GM23338 (cell line): Measurements from ENCODE around the gene TMEM273. TPM values are rescaled to one million over a fixed set of nuclear protein-coding genes. Genes with fewer than 3 reads are reported as not detected.

Experiments
- ATAC-seq: fragments of 200-7000 bp; cut with Tn5 transposase; 3 replicates; pipeline ENCODE4 v1.9.1; 2020
- DNase-seq: peaks from one replicate; pipeline ENCODE4 v3.0.0-alpha.2; 2015; ENCODE audit warnings: low spot score
- H2AFZ ChIP-seq: fragments of 200-600 bp; sonication (generic); 2 replicates; pipeline ENCODE4 v1.8.0; 2016; ENCODE audit warnings: antibody characterized with exemption, mild to moderate bottlenecking, moderate library complexity
- H3F3A ChIP-seq: fragments of 200-600 bp; sonication (generic); replicated peaks from 2 replicates; pipeline ENCODE4 v1.8.0; 2017; ENCODE audit warnings: antibody characterized with exemption, mixed run types, low read depth
- H3K27ac ChIP-seq: fragments of 200-600 bp; sonication (generic); 2 replicates; pipeline ENCODE4 v1.6.1; 2016; ENCODE audit warnings: low read depth
- H3K27me3 ChIP-seq: fragments of 200-600 bp; sonication (generic); 2 replicates; pipeline ENCODE4 v1.8.0; 2016; ENCODE audit warnings: mild to moderate bottlenecking, mixed run types, moderate library complexity; ENCODE audit not compliant: insufficient read depth
- H3K36me3 ChIP-seq: fragments of 200-600 bp; sonication (generic); 2 replicates; pipeline ENCODE4 v1.8.0; 2016; ENCODE audit warnings: mild to moderate bottlenecking; ENCODE audit not compliant: insufficient read depth
- H3K4me1 ChIP-seq: fragments of 200-600 bp; sonication (generic); 2 replicates; pipeline ENCODE4 v1.8.0; 2016; ENCODE audit warnings: mild to moderate bottlenecking, moderate library complexity; ENCODE audit not compliant: insufficient read depth
- H3K4me2 ChIP-seq: fragments of 200-600 bp; sonication (generic); 2 replicates; pipeline ENCODE4 v1.7.1; 2017; ENCODE audit warnings: mixed run types
- H3K4me3 ChIP-seq: fragments of 200-600 bp; sonication (generic); 2 replicates; pipeline ENCODE4 v1.6.1; 2016; ENCODE audit warnings: mixed run types
- H3K79me2 ChIP-seq: fragments of 200-600 bp; sonication (generic); replicated peaks from 2 replicates; pipeline ENCODE4 v1.8.0; 2017; ENCODE audit warnings: mild to moderate bottlenecking; ENCODE audit not compliant: insufficient read depth
- H3K9me2 ChIP-seq: fragments of 200-600 bp; sonication (generic); 2 replicates; pipeline ENCODE4 v1.8.0; 2017; ENCODE audit not compliant: insufficient read depth
- H4K20me1 ChIP-seq: fragments of 200-600 bp; sonication (generic); replicated peaks from 2 replicates; pipeline ENCODE4 v1.8.0; 2017; ENCODE audit warnings: mild to moderate bottlenecking; ENCODE audit not compliant: insufficient read depth
- H3K27ac Mint-ChIP-seq: 2 replicates; pipeline ENCODE4 v1.8.0; 2020; ENCODE audit warnings: inconsistent platforms, mild to moderate bottlenecking, moderate library complexity, mixed read lengths
- H3K27me3 Mint-ChIP-seq: 3 replicates; pipeline ENCODE4 v1.8.0; 2022; ENCODE audit warnings: low read depth, mild to moderate bottlenecking, moderate library complexity, mixed read lengths, inconsistent platforms; ENCODE audit not compliant: insufficient read depth, poor library complexity
- H3K36me3 Mint-ChIP-seq: 3 replicates; pipeline ENCODE4 v1.8.0; 2021; ENCODE audit warnings: low read depth, mild to moderate bottlenecking, inconsistent platforms, moderate library complexity, mixed read lengths
- H3K4me1 Mint-ChIP-seq: 3 replicates; pipeline ENCODE4 v1.8.0; 2020; ENCODE audit warnings: mild to moderate bottlenecking, inconsistent platforms, mixed read lengths
- H3K4me3 Mint-ChIP-seq: 3 replicates; pipeline ENCODE4 v1.8.0; 2021; ENCODE audit warnings: moderate library complexity, mild to moderate bottlenecking, inconsistent platforms, mixed read lengths
- H3K9me3 Mint-ChIP-seq: 3 replicates; pipeline ENCODE4 v1.8.0; 2020; ENCODE audit warnings: moderate library complexity, mild to moderate bottlenecking, inconsistent platforms, mixed read lengths
- EZH2 ChIP-seq: fragments of 200-600 bp; sonication (generic); IDR thresholded peaks from one replicate; pipeline ENCODE4 v1.8.0; 2017; ENCODE audit warnings: antibody characterized with exemption, mild to moderate bottlenecking, low read depth; ENCODE audit not compliant: unreplicated experiment
- EZH2phosphoT487 ChIP-seq: fragments of 200-600 bp; sonication (generic); IDR thresholded peaks from one replicate; pipeline ENCODE4 v1.8.1; 2018; ENCODE audit warnings: antibody characterized with exemption; ENCODE audit not compliant: unreplicated experiment
- JUNB ChIP-seq: IDR thresholded peaks from one replicate; pipeline ENCODE4 v1.6.1; 2016; ENCODE audit warnings: antibody characterized with exemption; ENCODE audit not compliant: unreplicated experiment
- NANOG ChIP-seq: IDR thresholded peaks from 2 replicates; pipeline ENCODE4 v1.6.1; 2016; ENCODE audit warnings: antibody characterized with exemption, borderline replicate concordance
- STAT1 ChIP-seq: IDR thresholded peaks from one replicate; pipeline ENCODE4 v1.6.1; 2016; ENCODE audit warnings: antibody characterized with exemption; ENCODE audit not compliant: unreplicated experiment
- ZNF114 ChIP-seq: fragments of 250-450 bp; sonication (Bioruptor Pico); IDR thresholded peaks from 2 replicates; pipeline ENCODE4 v1.5.0; 2020; ENCODE audit warnings: mild to moderate bottlenecking, moderate library complexity
- polyA plus RNA-seq: library from polyadenylated mRNA; unstranded; fragments of >200 nt; fragmentation: Nextera tagmentation; extraction: Ambion mirVana; gene quantifications from 2 replicates; pipeline ENCODE4 v1.2.1, GENCODE V29; 2016
- total RNA-seq: library from RNA; depleted of rRNA; stranded (reverse); fragments of >200 nt; shearing (Covaris generic); gene quantifications from 2 replicates; pipeline ENCODE4 v1.2.3, GENCODE V29; 2014
- TF ChIP-seq, protein P1 (sequence below): IDR thresholded peaks from 2 replicates; pipeline ENCODE4 v1.6.1; 2016; ENCODE audit warnings: antibody characterized with exemption
- TF ChIP-seq, protein P2 (sequence below), 2 experiments: fragments of 200-600 bp in 1 of 2; sonication (generic) in 1 of 2; conservative IDR thresholded peaks; 2 replicates each; pipeline versions ENCODE4 v1.5.1 to v1.6.1; 2016 to 2017; ENCODE audit warnings: antibody characterized with exemption in 2 of 2, low read depth in 2 of 2, mild to moderate bottlenecking in 2 of 2, moderate library complexity in 1 of 2
- TF ChIP-seq, protein P3 (sequence below): IDR thresholded peaks from one replicate; pipeline ENCODE4 v1.6.1; 2018; ENCODE audit warnings: antibody characterized with exemption; ENCODE audit not compliant: unreplicated experiment

The TMEM273 gene
- total and polyA plus RNA-seq, 2 experiments from 2014 or later, result not detected

DNA sequence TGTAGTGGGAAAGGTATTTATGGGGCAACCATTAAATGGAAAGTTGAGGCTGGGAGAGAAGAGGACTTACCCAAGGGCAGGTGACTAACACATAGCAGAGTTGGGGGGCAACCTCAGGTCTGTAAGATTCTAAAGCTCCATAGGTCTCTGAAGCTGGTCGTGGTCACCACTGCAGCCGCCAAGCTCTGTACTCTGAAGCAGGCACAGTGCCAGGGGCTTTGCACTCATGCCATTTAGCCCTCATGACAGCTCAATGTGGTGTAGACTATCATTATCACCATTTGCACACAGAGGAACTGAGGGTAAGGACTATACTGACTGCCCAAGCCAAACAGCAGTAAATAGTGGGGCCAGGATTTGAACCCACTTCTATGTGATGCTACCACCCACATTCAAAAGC lies 32.5 kb upstream of the TMEM273 start (continued):
- no peak for TF ChIP-seq NANOG
- TF ChIP-seq, protein P1, sequence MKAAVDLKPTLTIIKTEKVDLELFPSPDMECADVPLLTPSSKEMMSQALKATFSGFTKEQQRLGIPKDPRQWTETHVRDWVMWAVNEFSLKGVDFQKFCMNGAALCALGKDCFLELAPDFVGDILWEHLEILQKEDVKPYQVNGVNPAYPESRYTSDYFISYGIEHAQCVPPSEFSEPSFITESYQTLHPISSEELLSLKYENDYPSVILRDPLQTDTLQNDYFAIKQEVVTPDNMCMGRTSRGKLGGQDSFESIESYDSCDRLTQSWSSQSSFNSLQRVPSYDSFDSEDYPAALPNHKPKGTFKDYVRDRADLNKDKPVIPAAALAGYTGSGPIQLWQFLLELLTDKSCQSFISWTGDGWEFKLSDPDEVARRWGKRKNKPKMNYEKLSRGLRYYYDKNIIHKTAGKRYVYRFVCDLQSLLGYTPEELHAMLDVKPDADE, result no peak
- TF ChIP-seq JUNB, result no peak
- TF ChIP-seq EZH2phosphoT487, result no peak
- no peak for TF ChIP-seq ZNF114 (CRISPR knock-in tag)
- TF ChIP-seq, protein P2, sequence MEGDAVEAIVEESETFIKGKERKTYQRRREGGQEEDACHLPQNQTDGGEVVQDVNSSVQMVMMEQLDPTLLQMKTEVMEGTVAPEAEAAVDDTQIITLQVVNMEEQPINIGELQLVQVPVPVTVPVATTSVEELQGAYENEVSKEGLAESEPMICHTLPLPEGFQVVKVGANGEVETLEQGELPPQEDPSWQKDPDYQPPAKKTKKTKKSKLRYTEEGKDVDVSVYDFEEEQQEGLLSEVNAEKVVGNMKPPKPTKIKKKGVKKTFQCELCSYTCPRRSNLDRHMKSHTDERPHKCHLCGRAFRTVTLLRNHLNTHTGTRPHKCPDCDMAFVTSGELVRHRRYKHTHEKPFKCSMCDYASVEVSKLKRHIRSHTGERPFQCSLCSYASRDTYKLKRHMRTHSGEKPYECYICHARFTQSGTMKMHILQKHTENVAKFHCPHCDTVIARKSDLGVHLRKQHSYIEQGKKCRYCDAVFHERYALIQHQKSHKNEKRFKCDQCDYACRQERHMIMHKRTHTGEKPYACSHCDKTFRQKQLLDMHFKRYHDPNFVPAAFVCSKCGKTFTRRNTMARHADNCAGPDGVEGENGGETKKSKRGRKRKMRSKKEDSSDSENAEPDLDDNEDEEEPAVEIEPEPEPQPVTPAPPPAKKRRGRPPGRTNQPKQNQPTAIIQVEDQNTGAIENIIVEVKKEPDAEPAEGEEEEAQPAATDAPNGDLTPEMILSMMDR (conservative IDR thresholded peaks at IDR 0.05; ENCODE audit: low read depth in 2 of 2), result no peak
- no peak for TF ChIP-seq STAT1
- TF ChIP-seq EZH2, result no peak
- TF ChIP-seq, protein P3, sequence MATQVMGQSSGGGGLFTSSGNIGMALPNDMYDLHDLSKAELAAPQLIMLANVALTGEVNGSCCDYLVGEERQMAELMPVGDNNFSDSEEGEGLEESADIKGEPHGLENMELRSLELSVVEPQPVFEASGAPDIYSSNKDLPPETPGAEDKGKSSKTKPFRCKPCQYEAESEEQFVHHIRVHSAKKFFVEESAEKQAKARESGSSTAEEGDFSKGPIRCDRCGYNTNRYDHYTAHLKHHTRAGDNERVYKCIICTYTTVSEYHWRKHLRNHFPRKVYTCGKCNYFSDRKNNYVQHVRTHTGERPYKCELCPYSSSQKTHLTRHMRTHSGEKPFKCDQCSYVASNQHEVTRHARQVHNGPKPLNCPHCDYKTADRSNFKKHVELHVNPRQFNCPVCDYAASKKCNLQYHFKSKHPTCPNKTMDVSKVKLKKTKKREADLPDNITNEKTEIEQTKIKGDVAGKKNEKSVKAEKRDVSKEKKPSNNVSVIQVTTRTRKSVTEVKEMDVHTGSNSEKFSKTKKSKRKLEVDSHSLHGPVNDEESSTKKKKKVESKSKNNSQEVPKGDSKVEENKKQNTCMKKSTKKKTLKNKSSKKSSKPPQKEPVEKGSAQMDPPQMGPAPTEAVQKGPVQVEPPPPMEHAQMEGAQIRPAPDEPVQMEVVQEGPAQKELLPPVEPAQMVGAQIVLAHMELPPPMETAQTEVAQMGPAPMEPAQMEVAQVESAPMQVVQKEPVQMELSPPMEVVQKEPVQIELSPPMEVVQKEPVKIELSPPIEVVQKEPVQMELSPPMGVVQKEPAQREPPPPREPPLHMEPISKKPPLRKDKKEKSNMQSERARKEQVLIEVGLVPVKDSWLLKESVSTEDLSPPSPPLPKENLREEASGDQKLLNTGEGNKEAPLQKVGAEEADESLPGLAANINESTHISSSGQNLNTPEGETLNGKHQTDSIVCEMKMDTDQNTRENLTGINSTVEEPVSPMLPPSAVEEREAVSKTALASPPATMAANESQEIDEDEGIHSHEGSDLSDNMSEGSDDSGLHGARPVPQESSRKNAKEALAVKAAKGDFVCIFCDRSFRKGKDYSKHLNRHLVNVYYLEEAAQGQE, result no peak

DNA sequence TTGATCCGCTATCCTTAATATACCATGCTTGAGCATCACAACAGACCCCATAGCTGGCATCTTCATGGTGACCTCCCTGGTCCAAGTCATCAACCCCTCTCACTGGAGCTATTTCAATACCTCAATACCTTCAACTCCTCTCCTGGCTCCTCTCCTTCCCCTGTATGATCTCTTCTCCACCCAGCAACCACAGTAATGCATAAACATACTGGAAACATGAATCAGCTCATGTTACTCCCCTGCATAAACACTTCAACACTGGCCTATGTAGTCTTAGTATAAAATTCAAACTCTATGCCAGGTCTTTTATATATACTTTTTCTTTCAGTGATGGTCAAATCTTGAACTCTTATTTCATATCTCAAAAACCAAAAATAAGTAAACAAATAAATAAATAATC lies 31.8 kb upstream of the TMEM273 start:
- H3K27me3 Mint-ChIP-seq, result no peaks in the 10 kb centered on the region
- H2AFZ ChIP-seq, result no peak overlapping the region
- no peak overlapping the region for H3K27ac ChIP-seq
- H3K9me3 Mint-ChIP-seq, result no peaks in the 10 kb centered on the region
- no peak overlapping the region for H3K4me2 ChIP-seq
- no peaks in the 10 kb centered on the region for H3K4me1 ChIP-seq
- H3K27ac Mint-ChIP-seq, result no peak overlapping the region
- ATAC-seq (no peak), DNase-seq (no peak)
- no peaks in the 10 kb centered on the region; the same call in 2 of the 3 replicates for H3K36me3 Mint-ChIP-seq
- H3K4me1 Mint-ChIP-seq, result peaks cover 3% of the 10 kb centered on the region; the same call in 2 of the 3 replicates
- no peaks in the 10 kb centered on the region for H4K20me1 ChIP-seq
- H3K4me3 ChIP-seq, result no peak overlapping the region
- H3F3A ChIP-seq, result no peaks in the 10 kb centered on the region
- H3K36me3 ChIP-seq, result no peaks in the 10 kb centered on the region
- no peaks in the 10 kb centered on the region; the same call in 1 of the 2 replicates for H3K9me2 ChIP-seq
- no peaks in the 10 kb centered on the region for H3K79me2 ChIP-seq
- no peaks in the 10 kb centered on the region for H3K27me3 ChIP-seq
- no peak overlapping the region for H3K4me3 Mint-ChIP-seq
- TF ChIP-seq, protein P3, result no peak
